Panc1 (cell line): ENCODE measurements around the gene ZNF695. TPM values are rescaled to one million over a fixed set of nuclear protein-coding genes. Genes with fewer than 3 reads are reported as not detected.

ENCODE experiments used
- ATAC-seq: fragments of 200-7000 bp; cut with Tn5 transposase; 2 replicates; pipeline ENCODE4 v1.9.1; 2020; ENCODE audit warnings: mild to moderate bottlenecking, moderate library complexity
- BruUV-seq: library from RNA; stranded (reverse); fragments of 400-500 nt; replicated peaks from 2 replicates; lab custom pipeline; 2021; lab: Mats Ljungman, UMichigan
- CTCF ChIA-PET: fragments of 300-600 bp; sonication (Branson Sonifier 250); formaldehyde crosslinking; loops from one replicate; lab custom pipeline; 2022; ENCODE audit warnings: antibody characterized with exemption; lab: Charles Lee
- POLR2A ChIA-PET: fragments of 300-600 bp; sonication (Branson Sonifier 250); formaldehyde crosslinking; loops from one replicate; lab custom pipeline; 2022; ENCODE audit warnings: antibody characterized with exemption; lab: Charles Lee
- DNase-seq: peaks from one replicate; pipeline ENCODE4 v3.0.0-alpha.2; 2010; ENCODE audit warnings: low read depth, low spot score
- H3K27ac ChIP-seq: 2 replicates; pipeline ENCODE4 v1.5.1; 2011; ENCODE audit warnings: mild to moderate bottlenecking, low read length, inconsistent platforms
- H3K27me3 ChIP-seq: fragments of 200-500 bp; sonication (Bioruptor generic); 2 replicates; pipeline ENCODE4 v1.6.0; 2014; ENCODE audit warnings: low read length, inconsistent platforms; ENCODE audit not compliant: control insufficient read depth, insufficient read depth
- H3K36me3 ChIP-seq: fragments of 200-500 bp; sonication (Bioruptor generic); 2 replicates; pipeline ENCODE4 v1.5.1; 2014; ENCODE audit warnings: inconsistent platforms, mild to moderate bottlenecking, low read length, moderate library complexity; ENCODE audit not compliant: control insufficient read depth, insufficient read depth
- H3K4me1 ChIP-seq: 2 replicates; pipeline ENCODE4 v1.5.1; 2011; ENCODE audit warnings: inconsistent platforms, mild to moderate bottlenecking, low read length, moderate library complexity; ENCODE audit not compliant: control insufficient read depth, insufficient read depth
- H3K4me3 ChIP-seq, 2 experiments: 2 replicates each; pipeline ENCODE4 v1.5.1; 2011 to 2012; ENCODE audit warnings: low read depth in 2 of 2, low read length in 2 of 2, mild to moderate bottlenecking in 2 of 2, inconsistent platforms in 1 of 2, moderate library complexity in 1 of 2
- H3K9me3 ChIP-seq: fragments of 200-500 bp; sonication (Bioruptor generic); 2 replicates; pipeline ENCODE4 v1.5.1; 2014; ENCODE audit warnings: low read depth, mild to moderate bottlenecking, inconsistent platforms, low read length, moderate library complexity; ENCODE audit not compliant: control insufficient read depth, insufficient read depth
- CTCF ChIP-seq: fragments of 450-650 bp; IDR thresholded peaks from 2 replicates; pipeline ENCODE4 v1.5.1; 2017; ENCODE audit warnings: mild to moderate bottlenecking
- POLR2AphosphoS5 ChIP-seq: IDR thresholded peaks from 2 replicates; pipeline ENCODE4 v1.6.1; 2012; ENCODE audit warnings: mild to moderate bottlenecking, low read depth, low read length, moderate library complexity
- REST ChIP-seq, 2 experiments: IDR thresholded peaks; 2 replicates each; pipeline ENCODE4 v1.6.1; 2011 to 2012; ENCODE audit warnings: low read depth in 2 of 2, control low read depth in 1 of 2, low read length in 1 of 2, mild to moderate bottlenecking in 1 of 2, moderate library complexity in 1 of 2; ENCODE audit not compliant: insufficient read depth in 1 of 2
- SIN3A ChIP-seq: IDR thresholded peaks from 2 replicates; pipeline ENCODE4 v1.6.1; 2012; ENCODE audit warnings: low read depth, mild to moderate bottlenecking, low read length, moderate library complexity, borderline replicate concordance; ENCODE audit not compliant: insufficient read depth
- TCF7L2 ChIP-seq: IDR thresholded peaks from 2 replicates; pipeline ENCODE4 v1.6.1; 2011; ENCODE audit warnings: mild to moderate bottlenecking, low read depth, low read length, inconsistent platforms
- in situ Hi-C: cut with HindIII; loops from 2 replicates; pipeline ENCODE4 v1.10.0; 2016; ENCODE audit warnings: low sequenced_read_pairs, low pct_unique_long_range_greater_than_20kb
- intact Hi-C: fragments of 100-400 bp; cut with micrococcal nuclease; formaldehyde crosslinking; loops from one replicate; pipeline ENCODE4 v1.10.0; 2022; ENCODE audit not compliant: unreplicated experiment
- total RNA-seq: library from RNA; stranded (reverse); gene quantifications from one replicate; pipeline ENCODE4 v1.2.1, GENCODE V29; 2021; ENCODE audit not compliant: unreplicated experiment

ZNF695 gene
- total RNA-seq, 1 experiment from 2014 or later, result 14.7 TPM

- in situ Hi-C loops, result no loop called here
- Histone ChIP-seq H3K4me3 (no peak overlapping the region), H3K36me3 (no peaks in the 10 kb centered on the region), H3K4me1 (no peaks in the 10 kb centered on the region), H3K9me3 (peaks cover 25% of the 10 kb centered on the region; the same call in 1 of the 2 replicates), H3K27me3 (no peaks in the 10 kb centered on the region), H3K27ac (no peak overlapping the region)
- intact Hi-C loops, result no loop called here
- no peak for ATAC-seq
- DNase-seq, result no peak
- no TSS peak for BruUV-seq
- no peak for TF ChIP-seq POLR2AphosphoS5
- no peak for TF ChIP-seq SIN3A
- no peak for TF ChIP-seq REST (IDR thresholded peaks at IDR 0.05; ENCODE audit: insufficient read depth in 1 of 2, low read depth in 2 of 2, low read length in 1 of 2)
- TF ChIP-seq TCF7L2, result no peak
- no peak for TF ChIP-seq CTCF
- POLR2A ChIA-PET, result no interaction called here
- CTCF ChIA-PET, result no interaction called here
These were observed 35.9 kb downstream of the ZNF695 start for GRCh38 chr1:246971969-246972368.

GRCh38 chr1:246971090-246971721 is 36.7 kb downstream of the ZNF695 start:
- no TSS peak for BruUV-seq
- H3K27ac ChIP-seq, result no peak overlapping the region
- ATAC-seq, result peak; percentile 66; the same call in 1 of the 2 replicates
- intact Hi-C loops, result no loop called here
- no peaks in the 10 kb centered on the region for H3K27me3 ChIP-seq
- no peaks in the 10 kb centered on the region for H3K4me1 ChIP-seq
- no peaks in the 10 kb centered on the region for H3K36me3 ChIP-seq
- H3K9me3 ChIP-seq, result peaks cover 21% of the 10 kb centered on the region; the same call in 1 of the 2 replicates
- in situ Hi-C loops, result no loop called here
- TF ChIP-seq REST (IDR thresholded peaks at IDR 0.05; ENCODE audit: insufficient read depth in 1 of 2, low read depth in 2 of 2, low read length in 1 of 2) (no peak), CTCF (peak; percentile 67)
- DNase-seq, result peak; percentile 22
- CTCF ChIA-PET, result no interaction called here
- H3K4me3 ChIP-seq, result no peak overlapping the region
- POLR2A ChIA-PET, result no interaction called here
